PC-3 (cell line): ENCODE results near the gene SH3PXD2B.

Experiments used
- EZH2phosphoT487 ChIP-seq: fragments of 300-600 bp; sonication (generic); IDR thresholded peaks from 2 replicates; pipeline ENCODE4 v1.6.1; 2018; ENCODE audit warnings: mild to moderate bottlenecking, antibody characterized with exemption, low read length, borderline replicate concordance
- TF ChIP-seq, protein P1 (sequence below): fragments of 300-600 bp; sonication (generic); conservative IDR thresholded peaks from 2 replicates; pipeline ENCODE4 v1.5.1; 2017; ENCODE audit warnings: antibody characterized with exemption, low read depth, mild to moderate bottlenecking, low read length

DNA sequence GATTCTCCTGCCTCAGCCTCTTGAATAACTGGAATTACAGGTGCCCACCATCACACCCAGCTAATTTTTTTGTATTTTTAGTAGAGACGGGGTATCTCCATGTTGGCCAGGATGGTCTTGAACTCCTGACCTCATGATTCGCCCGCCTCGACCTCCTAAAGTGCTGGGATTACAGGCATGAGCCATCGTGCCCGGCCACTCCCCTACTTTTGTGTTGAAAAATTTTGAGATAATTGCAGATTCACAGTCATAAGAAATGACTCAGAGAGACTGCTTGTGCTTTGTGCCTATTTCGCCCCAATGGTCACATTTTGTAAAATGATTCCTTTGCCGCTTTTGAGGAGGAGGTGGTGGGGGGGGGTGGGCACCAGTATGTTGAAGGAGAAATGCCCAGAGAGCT lies 48.1 kb upstream of the SH3PXD2B start:
- TF ChIP-seq, protein P1, sequence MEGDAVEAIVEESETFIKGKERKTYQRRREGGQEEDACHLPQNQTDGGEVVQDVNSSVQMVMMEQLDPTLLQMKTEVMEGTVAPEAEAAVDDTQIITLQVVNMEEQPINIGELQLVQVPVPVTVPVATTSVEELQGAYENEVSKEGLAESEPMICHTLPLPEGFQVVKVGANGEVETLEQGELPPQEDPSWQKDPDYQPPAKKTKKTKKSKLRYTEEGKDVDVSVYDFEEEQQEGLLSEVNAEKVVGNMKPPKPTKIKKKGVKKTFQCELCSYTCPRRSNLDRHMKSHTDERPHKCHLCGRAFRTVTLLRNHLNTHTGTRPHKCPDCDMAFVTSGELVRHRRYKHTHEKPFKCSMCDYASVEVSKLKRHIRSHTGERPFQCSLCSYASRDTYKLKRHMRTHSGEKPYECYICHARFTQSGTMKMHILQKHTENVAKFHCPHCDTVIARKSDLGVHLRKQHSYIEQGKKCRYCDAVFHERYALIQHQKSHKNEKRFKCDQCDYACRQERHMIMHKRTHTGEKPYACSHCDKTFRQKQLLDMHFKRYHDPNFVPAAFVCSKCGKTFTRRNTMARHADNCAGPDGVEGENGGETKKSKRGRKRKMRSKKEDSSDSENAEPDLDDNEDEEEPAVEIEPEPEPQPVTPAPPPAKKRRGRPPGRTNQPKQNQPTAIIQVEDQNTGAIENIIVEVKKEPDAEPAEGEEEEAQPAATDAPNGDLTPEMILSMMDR, result no peak
- no peak for TF ChIP-seq EZH2phosphoT487
